ENCODE measurements around the gene ABHD1.

- TF ChIP-seq GABPA (IDR thresholded peaks at IDR 0.05 in 1 of 2, conservative IDR thresholded peaks at IDR 0.05 in 1 of 2) (no peak), CTCF (IDR thresholded peaks at IDR 0.05; ENCODE audit: low read depth, low read length, missing input control) (no peak), MAX (IDR thresholded peaks at IDR 0.05) (no peak), HNF4G (IDR thresholded peaks at IDR 0.05) (no peak), NR2F2 (IDR thresholded peaks at IDR 0.05) (no peak), SP1 (IDR thresholded peaks at IDR 0.05) (no peak), REST (IDR thresholded peaks at IDR 0.05) (no peak), RAD21 (IDR thresholded peaks at IDR 0.05) (no peak), TAF1 (conservative IDR thresholded peaks at IDR 0.05) (no peak)
Measured at GRCh38 chr2:27127883-27128667, 4.5 kb downstream of the ABHD1 start.
